ENCODE measurements around the gene ADAMTS7.
"Not testable (repeated sequence)": the region's sequence is repeated elsewhere in the genome, so short reads cannot be mapped to it uniquely, and the experiment has no call there.

The ADAMTS7 gene

GRCh38 chr15:78811124-78811824 lies at the start of gene ADAMTS7:
ADAMTS7 (minus strand) TSS chr15:78811464; CDS start chr15:78811220, 244 bp downstream.
- H3K4me1 ChIP-seq (ENCODE audit: insufficient read depth, low read length), result peaks cover 8% of the 10 kb centered on the region; the same call in 1 of the 2 replicates
- peak within 1 kb of the TSS; percentile 82 for H3K9ac ChIP-seq (ENCODE audit: low read depth, low read length)
- no peak within 1 kb of the TSS for H3K27ac ChIP-seq (ENCODE audit: low read length)
- H3K36me3 ChIP-seq (ENCODE audit: insufficient read depth, low read depth, low read length), result no peaks in the 10 kb centered on the region
- peaks cover 17% of the 10 kb centered on the region for H3K27me3 ChIP-seq (ENCODE audit: insufficient read depth, low read length)
- H3K9me3 ChIP-seq (ENCODE audit: insufficient read depth, low read depth, low read length), result no peaks in the 10 kb centered on the region
- H3K4me3 ChIP-seq (ENCODE audit: low read length), result peak within 1 kb of the TSS; percentile 91

DNA sequence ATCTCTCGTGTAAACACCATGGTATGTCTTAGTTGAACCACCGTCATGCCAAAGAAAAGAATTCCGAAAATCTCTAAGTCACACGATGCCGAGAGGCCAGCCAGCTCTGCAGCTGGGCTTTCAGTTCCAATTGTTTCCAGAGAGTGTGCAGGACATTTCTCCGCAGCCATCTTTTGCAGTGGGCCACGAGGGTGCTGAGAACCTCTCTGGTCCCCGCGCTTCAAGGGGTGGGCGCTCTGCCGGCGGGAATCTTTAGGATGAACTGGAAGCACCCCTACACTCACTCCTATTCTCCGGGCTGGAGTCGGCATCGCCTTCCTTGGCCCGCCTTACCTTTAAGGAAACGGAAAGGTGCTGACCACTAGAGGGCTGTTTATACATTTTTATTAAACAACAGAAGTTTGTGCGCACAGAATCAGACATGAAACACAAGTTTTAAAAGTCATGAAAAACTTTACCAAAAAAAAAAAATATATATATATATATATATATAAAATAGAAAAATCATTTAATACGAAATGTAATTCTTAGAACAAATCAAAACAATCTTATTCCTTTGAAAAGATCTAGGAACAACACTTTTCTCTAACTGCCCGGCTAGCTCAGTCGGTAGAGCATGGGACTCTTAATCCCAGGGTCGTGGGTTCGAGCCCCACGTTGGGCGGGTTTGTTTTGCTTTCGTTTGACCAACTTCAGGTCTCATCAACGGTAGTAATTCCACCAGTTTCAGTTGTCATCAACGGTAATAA lies 48.9 kb upstream of the ADAMTS7 start:
- Histone ChIP-seq H3K9ac (ENCODE audit: low read depth, low read length) (peak overlapping the region; percentile 79; the same call in 1 of the 2 replicates), H3K36me3 (ENCODE audit: insufficient read depth, low read depth, low read length) (no peaks in the 10 kb centered on the region), H3K27ac (ENCODE audit: low read length) (no peak overlapping the region), H3K4me3 (ENCODE audit: low read length) (peak overlapping the region; percentile 70), H3K9me3 (ENCODE audit: insufficient read depth, low read depth, low read length) (no peaks in the 10 kb centered on the region), H3K27me3 (ENCODE audit: insufficient read depth, low read length) (no peaks in the 10 kb centered on the region), H3K4me1 (ENCODE audit: insufficient read depth, low read length) (no peaks in the 10 kb centered on the region)

DNA sequence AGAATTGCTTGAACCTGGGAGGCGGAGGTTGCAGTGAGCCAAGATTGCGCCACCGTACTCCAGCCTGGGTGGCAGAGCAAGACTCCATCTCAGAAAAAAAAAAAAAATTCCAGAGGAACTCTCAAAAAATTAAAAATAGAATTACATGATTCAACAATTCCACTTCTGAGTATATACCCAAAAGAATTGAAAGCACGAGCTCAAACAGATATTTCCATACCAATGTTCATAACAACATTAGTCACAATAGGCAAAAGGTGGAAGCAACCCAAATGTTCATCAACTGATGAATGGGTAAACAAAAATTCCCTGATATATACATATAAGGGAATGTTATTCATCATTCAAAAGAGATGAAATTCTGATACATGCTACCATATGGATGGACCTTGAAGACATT lies 44.5 kb upstream of the ADAMTS7 start:
- H3K36me3 ChIP-seq (ENCODE audit: insufficient read depth, low read depth, low read length), result no peaks in the 10 kb centered on the region
- no peak overlapping the region for H3K27ac ChIP-seq (ENCODE audit: low read length)
- H3K27me3 ChIP-seq (ENCODE audit: insufficient read depth, low read length), result no peaks in the 10 kb centered on the region
- H3K9ac ChIP-seq (ENCODE audit: low read depth, low read length), result no peak overlapping the region
- peaks cover 5% of the 10 kb centered on the region; the same call in 1 of the 2 replicates for H3K4me1 ChIP-seq (ENCODE audit: insufficient read depth, low read length)
- no peak overlapping the region for H3K4me3 ChIP-seq (ENCODE audit: low read length)
- H3K9me3 ChIP-seq (ENCODE audit: insufficient read depth, low read depth, low read length), result no peaks in the 10 kb centered on the region

DNA sequence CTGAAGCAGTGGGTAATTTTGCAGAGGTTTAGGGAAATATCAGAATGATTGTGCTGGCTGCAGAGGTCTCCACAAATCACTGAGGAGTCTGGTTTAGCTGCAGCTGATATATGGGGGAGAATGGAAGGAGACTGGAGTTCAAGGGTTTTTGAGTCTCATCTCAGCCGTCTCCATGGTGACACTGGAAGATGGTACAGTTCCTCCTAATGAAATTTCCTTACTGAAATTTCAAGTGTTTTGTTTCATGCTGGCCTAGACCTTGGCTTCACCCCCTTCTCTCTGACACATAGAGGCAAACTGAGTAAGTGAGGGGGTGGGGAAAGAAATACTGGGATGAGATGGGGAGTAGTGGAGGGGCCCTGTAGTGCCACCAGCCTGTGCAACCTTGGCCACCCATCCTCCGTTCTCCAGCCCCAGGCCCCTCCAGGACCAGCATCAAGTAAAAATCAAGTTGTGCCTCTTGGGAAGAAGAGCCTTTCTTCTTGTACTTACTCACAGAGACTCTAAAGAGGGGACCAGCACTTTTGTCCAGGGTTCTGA lies 43.6 kb upstream of the ADAMTS7 start:
- no peak overlapping the region for H3K4me3 ChIP-seq (ENCODE audit: low read length)
- H3K36me3 ChIP-seq (ENCODE audit: insufficient read depth, low read depth, low read length), result no peaks in the 10 kb centered on the region
- no peaks in the 10 kb centered on the region for H3K9me3 ChIP-seq (ENCODE audit: insufficient read depth, low read depth, low read length)
- H3K9ac ChIP-seq (ENCODE audit: low read depth, low read length), result no peak overlapping the region
- H3K27me3 ChIP-seq (ENCODE audit: insufficient read depth, low read length), result no peaks in the 10 kb centered on the region
- H3K4me1 ChIP-seq (ENCODE audit: insufficient read depth, low read length), result peaks cover 7% of the 10 kb centered on the region; the same call in 1 of the 2 replicates
- no peak overlapping the region for H3K27ac ChIP-seq (ENCODE audit: low read length)

- Histone ChIP-seq H3K9ac (ENCODE audit: low read depth, low read length) (no peak overlapping the region), H3K27ac (ENCODE audit: low read length) (no peak overlapping the region), H3K9me3 (ENCODE audit: insufficient read depth, low read depth, low read length) (no peaks in the 10 kb centered on the region), H3K36me3 (ENCODE audit: insufficient read depth, low read depth, low read length) (no peaks in the 10 kb centered on the region), H3K4me3 (ENCODE audit: low read length) (no peak overlapping the region), H3K27me3 (ENCODE audit: insufficient read depth, low read length) (no peaks in the 10 kb centered on the region), H3K4me1 (ENCODE audit: insufficient read depth, low read length) (peaks cover 7% of the 10 kb centered on the region; the same call in 1 of the 2 replicates)
Measured at GRCh38 chr15:78853500-78853899, 42.2 kb upstream of the ADAMTS7 start.

DNA sequence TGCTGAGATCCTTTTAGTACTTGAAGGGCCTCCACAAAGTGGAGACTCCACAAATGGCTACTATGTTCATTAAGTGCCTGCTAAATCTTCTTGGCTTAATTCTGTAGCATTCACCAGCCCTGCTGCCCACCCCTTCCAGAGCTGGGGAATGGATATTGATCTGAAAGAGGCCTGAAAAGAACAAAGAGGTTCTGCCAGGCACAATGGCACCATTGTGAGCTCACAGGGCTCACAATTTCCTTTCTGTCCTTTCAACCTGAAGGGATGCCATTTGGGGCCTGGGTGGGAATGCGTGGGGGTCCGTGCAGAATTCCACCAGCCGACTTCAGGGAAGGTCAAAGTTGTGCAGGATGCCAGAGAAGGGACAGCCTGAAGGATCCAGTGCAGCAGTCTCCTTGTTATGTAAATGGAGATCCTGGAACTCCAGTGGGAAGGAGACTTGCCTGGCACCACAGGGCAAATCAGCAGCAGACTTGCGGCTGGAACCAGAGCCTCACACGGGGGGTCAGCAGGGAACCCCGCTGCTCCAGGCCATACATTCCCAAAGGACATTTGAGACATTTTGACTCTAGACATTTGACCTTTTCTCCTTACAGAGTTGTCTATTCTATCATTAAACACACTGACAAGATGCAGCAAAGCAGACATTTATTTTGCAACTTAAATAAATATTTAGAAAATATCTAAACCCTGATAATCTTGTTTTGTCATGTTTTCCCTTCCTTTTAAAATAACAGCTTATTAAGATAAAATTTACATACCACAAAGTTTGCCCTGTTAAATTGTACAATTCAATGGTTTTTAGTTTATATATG lies 39.9 kb upstream of the ADAMTS7 start:
- H3K27ac ChIP-seq (ENCODE audit: low read length), result no peak overlapping the region
- no peaks in the 10 kb centered on the region for H3K36me3 ChIP-seq (ENCODE audit: insufficient read depth, low read depth, low read length)
- peaks cover 7% of the 10 kb centered on the region; the same call in 1 of the 2 replicates for H3K4me1 ChIP-seq (ENCODE audit: insufficient read depth, low read length)
- H3K9me3 ChIP-seq (ENCODE audit: insufficient read depth, low read depth, low read length), result no peaks in the 10 kb centered on the region
- no peak overlapping the region for H3K9ac ChIP-seq (ENCODE audit: low read depth, low read length)
- no peak overlapping the region for H3K4me3 ChIP-seq (ENCODE audit: low read length)
- no peaks in the 10 kb centered on the region for H3K27me3 ChIP-seq (ENCODE audit: insufficient read depth, low read length)

- peaks cover 7% of the 10 kb centered on the region; the same call in 1 of the 2 replicates for H3K4me1 ChIP-seq (ENCODE audit: insufficient read depth, low read length)
- H3K36me3 ChIP-seq (ENCODE audit: insufficient read depth, low read depth, low read length), result no peaks in the 10 kb centered on the region
- no peaks in the 10 kb centered on the region for H3K9me3 ChIP-seq (ENCODE audit: insufficient read depth, low read depth, low read length)
- H3K27ac ChIP-seq (ENCODE audit: low read length), result no peak overlapping the region
- no peak overlapping the region for H3K9ac ChIP-seq (ENCODE audit: low read depth, low read length)
- H3K27me3 ChIP-seq (ENCODE audit: insufficient read depth, low read length), result no peaks in the 10 kb centered on the region
- H3K4me3 ChIP-seq (ENCODE audit: low read length), result no peak overlapping the region
Measured at GRCh38 chr15:78850352-78850751, 39.1 kb upstream of the ADAMTS7 start.

DNA sequence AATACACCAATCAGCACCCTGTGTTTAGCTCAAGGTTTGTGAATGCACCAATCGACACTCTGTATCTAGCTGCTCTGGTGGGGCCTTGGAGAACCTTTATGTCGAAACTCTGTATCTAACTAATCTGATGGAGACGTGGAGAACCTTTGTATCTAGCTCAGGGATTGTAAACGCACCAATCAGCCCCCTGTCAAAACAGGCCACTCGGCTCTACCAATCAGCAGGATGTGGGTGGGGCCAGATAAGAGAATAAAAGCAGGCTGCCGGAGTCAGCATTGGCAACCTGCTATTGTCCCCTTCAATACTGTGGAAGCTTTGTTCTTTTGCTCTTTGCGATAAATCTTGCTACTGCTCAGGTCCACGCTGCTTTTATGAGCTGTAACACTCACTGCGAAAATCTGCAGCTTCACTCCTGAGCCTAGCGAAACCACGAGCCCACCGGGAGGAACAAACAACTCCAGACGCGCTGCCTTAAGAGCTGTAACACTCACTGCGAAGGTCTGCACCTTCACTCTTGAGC lies 36.2 kb upstream of the ADAMTS7 start:
- not testable (repeated sequence) for H3K4me3 ChIP-seq (ENCODE audit: low read length); H3K9ac ChIP-seq (ENCODE audit: low read depth, low read length); H3K36me3 ChIP-seq (ENCODE audit: insufficient read depth, low read depth, low read length); H3K9me3 ChIP-seq (ENCODE audit: insufficient read depth, low read depth, low read length); H3K27me3 ChIP-seq (ENCODE audit: insufficient read depth, low read length); H3K27ac ChIP-seq (ENCODE audit: low read length); H3K4me1 ChIP-seq (ENCODE audit: insufficient read depth, low read length)

DNA sequence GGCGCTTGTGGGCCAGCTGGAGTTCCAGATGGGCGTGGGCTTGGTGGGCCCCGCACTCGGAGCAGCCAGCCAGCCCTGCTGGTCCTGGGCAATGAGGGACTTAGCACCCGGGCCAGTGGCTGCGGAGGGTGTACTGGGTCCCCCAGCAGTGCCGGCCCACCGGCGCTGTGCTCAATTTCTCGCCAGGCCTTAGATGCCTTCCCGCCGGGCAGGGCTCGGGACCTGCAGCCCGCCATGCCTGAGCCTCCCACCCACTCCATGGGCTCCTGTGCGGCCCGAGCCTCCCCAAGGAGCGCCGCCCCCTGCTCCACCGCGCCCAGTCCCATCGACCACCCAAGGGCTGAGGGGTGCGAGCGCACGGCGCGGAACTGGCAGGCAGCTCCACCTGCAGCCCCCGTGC lies 35.6 kb upstream of the ADAMTS7 start:
- H3K9ac ChIP-seq (ENCODE audit: low read depth, low read length); H3K27ac ChIP-seq (ENCODE audit: low read length); H3K4me1 ChIP-seq (ENCODE audit: insufficient read depth, low read length); H3K9me3 ChIP-seq (ENCODE audit: insufficient read depth, low read depth, low read length); H3K27me3 ChIP-seq (ENCODE audit: insufficient read depth, low read length); H3K4me3 ChIP-seq (ENCODE audit: low read length); H3K36me3 ChIP-seq (ENCODE audit: insufficient read depth, low read depth, low read length): not testable (repeated sequence)

DNA sequence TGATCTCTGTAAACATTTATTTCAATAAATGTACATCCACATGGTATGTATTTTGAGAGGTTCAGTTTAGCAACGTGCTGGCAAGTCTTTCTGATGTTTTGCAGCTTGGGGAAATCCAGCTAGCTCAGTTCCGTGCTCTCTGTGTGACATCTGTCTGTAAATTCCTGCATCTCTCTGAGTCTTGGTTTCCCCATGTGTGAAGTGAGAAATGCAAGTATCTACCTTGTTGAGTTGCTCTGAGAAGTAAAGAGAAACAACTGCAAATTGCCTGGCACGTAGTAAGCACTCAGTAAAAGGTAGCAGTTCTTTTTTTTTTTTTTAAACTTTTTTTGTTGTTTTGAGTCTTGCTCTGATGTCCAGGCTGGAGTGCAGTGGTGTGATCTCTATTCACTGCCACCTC lies 31.3 kb upstream of the ADAMTS7 start:
- Histone ChIP-seq H3K27me3 (ENCODE audit: insufficient read depth, low read length) (no peaks in the 10 kb centered on the region), H3K4me1 (ENCODE audit: insufficient read depth, low read length) (no peaks in the 10 kb centered on the region), H3K27ac (ENCODE audit: low read length) (no peak overlapping the region), H3K4me3 (ENCODE audit: low read length) (no peak overlapping the region), H3K9ac (ENCODE audit: low read depth, low read length) (no peak overlapping the region), H3K9me3 (ENCODE audit: insufficient read depth, low read depth, low read length) (no peaks in the 10 kb centered on the region), H3K36me3 (ENCODE audit: insufficient read depth, low read depth, low read length) (no peaks in the 10 kb centered on the region)

- H3K4me1 ChIP-seq (ENCODE audit: insufficient read depth, low read length), result no peaks in the 10 kb centered on the region
- H3K9ac ChIP-seq (ENCODE audit: low read depth, low read length), result no peak overlapping the region
- no peaks in the 10 kb centered on the region for H3K27me3 ChIP-seq (ENCODE audit: insufficient read depth, low read length)
- no peak overlapping the region for H3K4me3 ChIP-seq (ENCODE audit: low read length)
- H3K36me3 ChIP-seq (ENCODE audit: insufficient read depth, low read depth, low read length), result no peaks in the 10 kb centered on the region
- H3K9me3 ChIP-seq (ENCODE audit: insufficient read depth, low read depth, low read length), result no peaks in the 10 kb centered on the region
- H3K27ac ChIP-seq (ENCODE audit: low read length), result no peak overlapping the region
Measured at GRCh38 chr15:78841891-78842290, 30.6 kb upstream of the ADAMTS7 start.

Data from iPS-20b (cell line).